Measurements from ENCODE around the gene SNX30. TPM values are rescaled to one million over a fixed set of nuclear protein-coding genes. Genes with fewer than 3 reads are reported as not detected.
"Not testable (repeated sequence)": the region's sequence is repeated elsewhere in the genome, so short reads cannot be mapped to it uniquely, and the experiment has no call there.

SNX30 gene
- 41.2 TPM for total RNA-seq (ENCODE audit: insufficient read depth, low replicate concordance)

GRCh38 chr9:112750016-112750763 is at the start of gene SNX30:
SNX30 (plus strand) TSS chr9:112750760; CDS start chr9:112751002, 242 bp downstream.
- DNase-seq (ENCODE audit: low spot score), result peak; percentile 92

GRCh38 chr9:112703304-112703703 is 47.3 kb upstream of the SNX30 start:
- no peak for DNase-seq (ENCODE audit: low spot score)

- DNase-seq (ENCODE audit: low spot score), result peak; percentile 61
Observed at GRCh38 chr9:112705768-112706427, 44.7 kb upstream of the SNX30 start.

- DNase-seq (ENCODE audit: low spot score), result peak; percentile 23
Observed at GRCh38 chr9:112711050-112711689, 39.4 kb upstream of the SNX30 start.

- DNase-seq (ENCODE audit: low spot score), result no peak
Observed at GRCh38 chr9:112712678-112713077, 37.9 kb upstream of the SNX30 start.

- peak; percentile 98 for DNase-seq (ENCODE audit: low spot score)
Observed at GRCh38 chr9:112717661-112718331, 32.8 kb upstream of the SNX30 start, which contains the start of gene INIP. INIP (minus strand) TSS chr9:112718117; CDS start chr9:112716485, 1,632 bp downstream.

GRCh38 chr9:112719241-112719691 is 31.3 kb upstream of the SNX30 start:
- DNase-seq (ENCODE audit: low spot score), result peak; percentile 86

- no peak for DNase-seq (ENCODE audit: low spot score)
Observed at GRCh38 chr9:112719696-112720095, 30.9 kb upstream of the SNX30 start.

- DNase-seq (ENCODE audit: low spot score), result no peak
Observed at GRCh38 chr9:112720113-112720780, 30.3 kb upstream of the SNX30 start.

GRCh38 chr9:112722749-112723148 is 27.8 kb upstream of the SNX30 start:
- not testable (repeated sequence) for DNase-seq (ENCODE audit: low spot score)

- no peak for DNase-seq (ENCODE audit: low spot score)
Observed at GRCh38 chr9:112725961-112726360, 24.6 kb upstream of the SNX30 start.

- DNase-seq (ENCODE audit: low spot score), result no peak
Observed at GRCh38 chr9:112726428-112726827, 24.1 kb upstream of the SNX30 start.

- no peak for DNase-seq (ENCODE audit: low spot score)
Observed at GRCh38 chr9:112728401-112728800, 22.2 kb upstream of the SNX30 start.

GRCh38 chr9:112731971-112732370 is 18.6 kb upstream of the SNX30 start:
- no peak for DNase-seq (ENCODE audit: low spot score)

- DNase-seq (ENCODE audit: low spot score), result no peak
Observed at GRCh38 chr9:112734892-112735291, 15.7 kb upstream of the SNX30 start.

GRCh38 chr9:112743216-112743836 is 7.2 kb upstream of the SNX30 start:
- no peak for DNase-seq (ENCODE audit: low spot score)

- no peak for DNase-seq (ENCODE audit: low spot score)
Observed at GRCh38 chr9:112744177-112744576, 6.4 kb upstream of the SNX30 start.

- DNase-seq (ENCODE audit: low spot score), result no peak
Observed at GRCh38 chr9:112747094-112747493, 3.5 kb upstream of the SNX30 start.

- no peak for DNase-seq (ENCODE audit: low spot score)
Observed at GRCh38 chr9:112750764-112751055, 150 bp downstream of the SNX30 start.

GRCh38 chr9:112751056-112751795 is 666 bp downstream of the SNX30 start:
- peak; percentile 60 for DNase-seq (ENCODE audit: low spot score)

Data from umbilical cord (tissue), 2 donors.